Fibroblast of villous mesenchyme (primary cell): Measurements from ENCODE around the gene CWF19L1. TPM values are rescaled to one million over a fixed set of nuclear protein-coding genes. Genes with fewer than 3 reads are reported as not detected.
"Not testable (repeated sequence)": the region's sequence is repeated elsewhere in the genome, so short reads cannot be mapped to it uniquely, and the experiment has no call there.

Experiments used
- DNase-seq: peaks from one replicate; pipeline ENCODE4 v3.0.0-alpha.2; 2010; ENCODE audit warnings: low read depth
- H3K4me3 ChIP-seq: 2 replicates; pipeline ENCODE4 v1.5.1; 2011; ENCODE audit warnings: low read depth, mild to moderate bottlenecking, low read length
- CTCF ChIP-seq: IDR thresholded peaks from 2 replicates; pipeline ENCODE4 v1.5.1; 2012; ENCODE audit warnings: low read depth, mild to moderate bottlenecking, low read length; ENCODE audit not compliant: insufficient read depth
- total RNA-seq: library from RNA; depleted of rRNA; stranded (reverse); fragments of >200 nt; gene quantifications from 2 replicates; pipeline ENCODE4 v1.2.3, GENCODE V29; 2012

CWF19L1 gene
- total RNA-seq, 1 donor, result 36.3 TPM

GRCh38 chr10:100287756-100288155 is 20.3 kb upstream of the CWF19L1 start:
- H3K4me3 ChIP-seq, result no peak overlapping the region
- no peak for TF ChIP-seq CTCF
- DNase-seq, result no peak

- peak within 1 kb of the TSS; percentile 99 for H3K4me3 ChIP-seq
- no peak for TF ChIP-seq CTCF
- DNase-seq, result peak; percentile 88
These were observed 18.9 kb upstream of the CWF19L1 start, which contains the start of gene BLOC1S2 for GRCh38 chr10:100286051-100287033. Gene BLOC1S2, minus strand, starts transcription at chr10:100286680. Its CDS starts 21 bp downstream, at chr10:100286659.

- DNase-seq, result not testable (repeated sequence)
- peak overlapping the region; percentile 99 for H3K4me3 ChIP-seq
These were observed 17.9 kb upstream of the CWF19L1 start for GRCh38 chr10:100285326-100285725.

GRCh38 chr10:100282907-100283306 is 15.5 kb upstream of the CWF19L1 start:
- no peak for DNase-seq
- H3K4me3 ChIP-seq, result no peak overlapping the region
- no peak for TF ChIP-seq CTCF

GRCh38 chr10:100276971-100277370 is 9.5 kb upstream of the CWF19L1 start:
- not testable (repeated sequence) for H3K4me3 ChIP-seq, DNase-seq

GRCh38 chr10:100265821-100266485 is 1.5 kb downstream of the CWF19L1 start:
- DNase-seq, result no peak
- H3K4me3 ChIP-seq, result peak overlapping the region; percentile 100
- TF ChIP-seq CTCF, result no peak

GRCh38 chr10:100254191-100254590 is 13.2 kb downstream of the CWF19L1 start:
- TF ChIP-seq CTCF, result no peak
- no peak for DNase-seq
- no peak overlapping the region for H3K4me3 ChIP-seq

GRCh38 chr10:100253041-100253440 is 14.4 kb downstream of the CWF19L1 start:
- no peak for TF ChIP-seq CTCF
- no peak for DNase-seq
- no peak overlapping the region for H3K4me3 ChIP-seq
